Bronchial epithelial cell (primary cell): ENCODE results near the gene IGFL4. TPM values are rescaled to one million over a fixed set of nuclear protein-coding genes. Genes with fewer than 3 reads are reported as not detected.

Source experiments
- DNase-seq: peaks from one replicate; pipeline ENCODE4 v3.0.0-alpha.2; 2010; ENCODE audit warnings: low read depth
- FAIRE-seq: peaks from 2 replicates; lab custom pipeline; 2011; peaks lifted over from hg19 to GRCh38; lab: Jason Lieb, UNC
- H3K27me3 ChIP-seq: 2 replicates; pipeline ENCODE4 v1.5.1; 2011; ENCODE audit warnings: low read length; ENCODE audit not compliant: control insufficient read depth, insufficient read depth
- H3K36me3 ChIP-seq: 2 replicates; pipeline ENCODE4 v1.5.1; 2011; ENCODE audit warnings: low read length; ENCODE audit not compliant: control insufficient read depth, insufficient read depth
- H3K4me3 ChIP-seq: 2 replicates; pipeline ENCODE4 v1.5.1; 2011; ENCODE audit warnings: mild to moderate bottlenecking, low read depth, low read length, control low read depth
- total RNA-seq: library from RNA; depleted of rRNA; stranded (reverse); fragments of >200 nt; gene quantifications from 2 replicates; pipeline ENCODE4 v1.2.1, GENCODE V29; 2014
- TF ChIP-seq, protein P1 (sequence below): IDR thresholded peaks from 2 replicates; pipeline ENCODE4 v1.5.1; 2011; ENCODE audit warnings: mild to moderate bottlenecking, moderate library complexity, low read length, control low read depth, inconsistent platforms; ENCODE audit not compliant: insufficient read depth, severe bottlenecking

Gene IGFL4
- total RNA-seq, 1 donor from 2014 or later: not detected

DNA sequence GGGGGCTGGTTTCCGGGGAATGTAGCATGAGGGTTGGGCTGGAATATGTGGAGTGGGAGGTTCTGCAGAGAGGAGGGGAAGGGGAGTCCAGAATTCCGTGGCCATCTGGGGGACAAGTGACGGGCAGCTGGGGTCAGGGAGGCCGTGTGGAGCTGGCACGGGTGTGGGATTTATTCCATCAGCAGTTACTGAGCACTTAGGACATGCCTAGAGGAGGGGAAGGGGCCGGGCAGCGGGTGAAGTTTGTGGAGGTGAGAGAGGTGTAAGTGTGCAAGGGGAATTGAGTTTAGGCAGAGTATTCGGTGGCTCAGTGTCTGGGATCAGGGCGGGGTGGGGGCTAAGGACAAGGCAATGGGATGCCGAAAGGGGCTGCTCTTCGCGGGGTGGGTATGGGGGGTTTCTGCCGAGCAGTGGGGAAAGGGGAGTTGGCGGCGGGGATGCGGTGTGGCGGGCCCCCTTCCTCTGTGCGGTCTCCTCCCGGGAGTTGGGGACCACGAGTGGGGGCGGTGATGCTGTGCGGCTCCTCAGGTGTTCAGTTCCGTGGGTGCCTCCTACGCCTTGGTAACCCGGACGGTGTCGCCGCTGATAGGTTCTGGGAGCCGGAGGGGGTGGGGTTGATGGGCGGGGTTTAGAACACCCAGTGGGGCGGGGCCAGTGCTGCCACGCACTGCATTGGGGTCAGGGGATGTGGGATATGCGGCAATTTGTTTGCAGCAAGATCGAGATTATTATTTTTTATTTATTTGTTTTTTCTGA, 40.1 kb downstream of the IGFL4 start:
- TF ChIP-seq, protein P1, sequence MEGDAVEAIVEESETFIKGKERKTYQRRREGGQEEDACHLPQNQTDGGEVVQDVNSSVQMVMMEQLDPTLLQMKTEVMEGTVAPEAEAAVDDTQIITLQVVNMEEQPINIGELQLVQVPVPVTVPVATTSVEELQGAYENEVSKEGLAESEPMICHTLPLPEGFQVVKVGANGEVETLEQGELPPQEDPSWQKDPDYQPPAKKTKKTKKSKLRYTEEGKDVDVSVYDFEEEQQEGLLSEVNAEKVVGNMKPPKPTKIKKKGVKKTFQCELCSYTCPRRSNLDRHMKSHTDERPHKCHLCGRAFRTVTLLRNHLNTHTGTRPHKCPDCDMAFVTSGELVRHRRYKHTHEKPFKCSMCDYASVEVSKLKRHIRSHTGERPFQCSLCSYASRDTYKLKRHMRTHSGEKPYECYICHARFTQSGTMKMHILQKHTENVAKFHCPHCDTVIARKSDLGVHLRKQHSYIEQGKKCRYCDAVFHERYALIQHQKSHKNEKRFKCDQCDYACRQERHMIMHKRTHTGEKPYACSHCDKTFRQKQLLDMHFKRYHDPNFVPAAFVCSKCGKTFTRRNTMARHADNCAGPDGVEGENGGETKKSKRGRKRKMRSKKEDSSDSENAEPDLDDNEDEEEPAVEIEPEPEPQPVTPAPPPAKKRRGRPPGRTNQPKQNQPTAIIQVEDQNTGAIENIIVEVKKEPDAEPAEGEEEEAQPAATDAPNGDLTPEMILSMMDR: no peak
- Histone ChIP-seq H3K36me3 (peaks cover 7% of the 10 kb centered on the region), H3K27me3 (no peaks in the 10 kb centered on the region), H3K4me3 (peak overlapping the region; percentile 23)
- no peak for FAIRE-seq
- DNase-seq: peak; percentile 36

DNA sequence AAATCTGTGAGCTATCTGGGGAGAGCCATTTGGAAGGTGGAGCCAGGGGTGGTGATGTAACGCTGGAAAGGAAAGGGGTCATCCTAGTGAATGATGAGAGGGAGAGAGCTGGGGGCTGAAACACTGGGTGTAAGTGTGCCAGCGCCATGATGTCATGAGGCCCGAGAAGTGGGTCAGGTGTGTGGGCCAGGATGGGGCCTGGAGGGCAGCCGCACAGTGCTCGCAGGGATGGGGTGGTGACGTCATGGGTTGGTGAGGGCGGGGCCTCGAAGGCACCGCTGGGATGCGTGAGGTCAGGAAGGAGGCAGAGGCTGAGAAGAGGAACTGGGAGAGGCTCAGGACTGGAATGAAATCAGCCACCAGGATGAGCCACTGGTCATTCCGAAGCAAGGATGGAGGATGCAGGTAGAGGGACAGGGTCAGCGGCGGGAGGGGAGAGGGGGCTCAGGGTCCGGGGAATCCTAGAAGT, 41.1 kb downstream of the IGFL4 start:
- Histone ChIP-seq H3K36me3 (peaks cover 7% of the 10 kb centered on the region), H3K4me3 (no peak overlapping the region), H3K27me3 (no peaks in the 10 kb centered on the region)
- FAIRE-seq: no peak
- TF ChIP-seq, protein P1: no peak
- DNase-seq: peak; percentile 29

DNA sequence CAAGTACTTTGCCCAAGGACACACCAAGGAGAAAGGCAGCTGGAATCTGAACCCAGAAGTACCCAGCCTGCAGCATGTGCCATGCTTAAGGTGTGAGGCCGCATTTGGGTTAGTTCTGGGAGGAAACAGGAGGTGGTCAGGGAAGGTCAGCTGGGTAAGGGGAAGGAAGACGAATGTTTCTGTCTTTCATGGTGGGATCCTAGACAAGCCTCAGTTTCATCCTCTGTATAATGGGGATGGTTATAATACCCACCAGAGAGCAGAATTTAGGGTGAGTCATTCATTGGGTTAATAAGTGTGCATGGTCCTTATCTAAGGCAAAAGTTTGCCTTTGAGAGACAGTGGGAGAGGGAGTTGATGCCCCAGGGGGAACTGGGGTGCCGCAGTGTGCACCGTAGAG, 42.0 kb downstream of the IGFL4 start:
- peaks cover 7% of the 10 kb centered on the region for H3K36me3 ChIP-seq
- H3K4me3 ChIP-seq: no peak overlapping the region
- FAIRE-seq (peak; percentile 55), DNase-seq (no peak)
- TF ChIP-seq, protein P1: no peak
- H3K27me3 ChIP-seq: no peaks in the 10 kb centered on the region

DNA sequence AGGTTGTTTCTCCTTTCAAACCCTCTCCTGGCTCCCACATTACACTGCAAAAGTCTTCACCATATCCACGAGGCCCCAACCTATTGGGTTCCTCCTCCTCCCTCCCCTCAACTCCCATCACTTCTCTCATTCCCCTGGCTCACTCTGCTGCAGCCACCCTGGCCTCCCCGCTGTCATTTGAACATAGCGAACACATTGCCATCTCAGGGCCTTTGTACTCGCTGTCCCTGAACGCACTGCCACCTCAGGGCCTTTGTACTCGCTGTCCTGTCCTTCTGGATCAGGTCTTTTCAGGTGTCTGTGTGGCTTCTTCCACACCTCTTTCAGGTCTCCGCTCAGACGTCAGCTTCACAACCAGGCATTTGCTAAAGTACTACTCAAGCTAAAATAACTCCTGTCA, 43.9 kb downstream of the IGFL4 start:
- DNase-seq: no peak

DNA sequence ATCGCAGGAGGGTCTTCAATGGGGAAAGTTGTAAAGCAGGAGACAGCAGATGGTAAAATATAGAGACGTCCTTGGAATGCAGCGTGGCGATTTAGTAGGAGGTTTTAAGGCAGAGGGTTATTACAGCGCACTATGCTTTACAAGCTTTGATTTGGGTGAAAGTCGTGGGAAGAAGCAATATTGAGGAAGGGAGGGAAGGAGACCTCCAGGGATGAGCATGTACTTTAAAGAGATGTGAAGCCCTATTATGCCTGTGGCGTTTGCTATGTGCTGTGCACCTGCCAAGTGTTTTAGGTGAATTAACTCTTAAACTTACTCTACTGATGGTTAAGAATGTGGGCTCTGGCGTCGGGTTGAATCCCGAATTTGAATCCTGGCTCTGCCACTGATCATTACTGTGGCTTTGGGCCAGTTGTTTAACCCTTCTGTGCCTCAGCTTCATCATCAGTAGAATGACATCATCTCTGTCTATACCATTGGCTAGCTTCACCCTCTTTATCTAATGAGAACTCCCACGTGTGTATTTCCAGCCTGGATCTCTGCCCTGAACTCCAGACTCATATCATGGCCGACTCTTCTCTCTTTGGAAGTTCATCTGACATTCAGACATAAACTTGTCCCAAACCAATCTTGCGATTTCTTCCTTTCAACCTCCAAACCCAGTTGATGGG, 45.0 kb downstream of the IGFL4 start:
- DNase-seq (peak; percentile 33), FAIRE-seq (no peak)
- TF ChIP-seq, protein P1: no peak
- Histone ChIP-seq H3K36me3 (peaks cover 5% of the 10 kb centered on the region), H3K4me3 (peak overlapping the region; percentile 76), H3K27me3 (no peaks in the 10 kb centered on the region)

More for the DNA sequence above, 43.9 kb downstream of the IGFL4 start:
- Histone ChIP-seq H3K27me3 (no peaks in the 10 kb centered on the region), H3K4me3 (no peak overlapping the region), H3K36me3 (peaks cover 5% of the 10 kb centered on the region)
- no peak for FAIRE-seq
- TF ChIP-seq, protein P1: no peak
